Loucy (cell line): ENCODE results near the gene TAF1B.

Experiments
- CTCF ChIP-seq: fragments of 200-600 bp; sonication (generic); conservative IDR thresholded peaks from 2 replicates; pipeline ENCODE4 v1.5.1; 2014; ENCODE audit warnings: mild to moderate bottlenecking, antibody characterized with exemption, low read length
- EZH2phosphoT487 ChIP-seq: fragments of 200-600 bp; IDR thresholded peaks from 2 replicates; pipeline ENCODE4 v1.6.1; 2018; ENCODE audit warnings: antibody characterized with exemption, mild to moderate bottlenecking, moderate library complexity, borderline replicate concordance

- TF ChIP-seq CTCF: no peak
- no peak for TF ChIP-seq EZH2phosphoT487
These were observed 616 bp upstream of the TAF1B start for GRCh38 chr2:9842487-9843228.
